Rectal smooth muscle tissue (tissue), 1 donor: ENCODE data around the gene TAAR6.
"Not testable (repeated sequence)": the region's sequence is repeated elsewhere in the genome, so short reads cannot be mapped to it uniquely, and the experiment has no call there.

Source experiments
- H3K27ac ChIP-seq: one replicate; pipeline ENCODE4 v1.7.0; 2013; ENCODE audit warnings: low read depth, low read length, inconsistent platforms
- H3K27me3 ChIP-seq: one replicate; pipeline ENCODE4 v1.7.0; 2013; ENCODE audit warnings: low read length; ENCODE audit not compliant: control insufficient read depth, insufficient read depth
- H3K36me3 ChIP-seq: one replicate; pipeline ENCODE4 v1.7.0; 2013; ENCODE audit warnings: low read length; ENCODE audit not compliant: control insufficient read depth, insufficient read depth
- H3K4me1 ChIP-seq: one replicate; pipeline ENCODE4 v1.7.0; 2013; ENCODE audit warnings: low read length; ENCODE audit not compliant: control insufficient read depth, insufficient read depth
- H3K4me3 ChIP-seq: one replicate; pipeline ENCODE4 v1.7.0; 2013; ENCODE audit warnings: low read length
- H3K9ac ChIP-seq: one replicate; pipeline ENCODE4 v1.7.0; 2013; ENCODE audit warnings: low read length

Gene TAAR6

DNA sequence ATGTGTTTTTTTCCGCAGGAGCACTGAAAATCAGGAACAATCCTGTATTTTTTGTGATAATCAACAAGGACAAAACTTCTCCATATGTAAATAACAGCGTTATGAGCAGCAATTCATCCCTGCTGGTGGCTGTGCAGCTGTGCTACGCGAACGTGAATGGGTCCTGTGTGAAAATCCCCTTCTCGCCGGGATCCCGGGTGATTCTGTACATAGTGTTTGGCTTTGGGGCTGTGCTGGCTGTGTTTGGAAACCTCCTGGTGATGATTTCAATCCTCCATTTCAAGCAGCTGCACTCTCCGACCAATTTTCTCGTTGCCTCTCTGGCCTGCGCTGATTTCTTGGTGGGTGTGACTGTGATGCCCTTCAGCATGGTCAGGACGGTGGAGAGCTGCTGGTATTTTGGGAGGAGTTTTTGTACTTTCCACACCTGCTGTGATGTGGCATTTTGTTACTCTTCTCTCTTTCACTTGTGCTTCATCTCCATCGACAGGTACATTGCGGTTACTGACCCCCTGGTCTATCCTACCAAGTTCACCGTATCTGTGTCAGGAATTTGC, at the start of gene TAAR6:
TSS of gene TAAR6 (plus strand) at position 102 of the 557 bp plus-strand sequence. CDS start at position 102, 0 bp downstream.
- Histone ChIP-seq H3K27ac (no peak within 1 kb of the TSS), H3K4me3 (no peak within 1 kb of the TSS), H3K4me1 (no peaks in the 10 kb centered on the region), H3K27me3 (no peaks in the 10 kb centered on the region), H3K9ac (no peak within 1 kb of the TSS), H3K36me3 (no peaks in the 10 kb centered on the region)

GRCh38 chr6:132520953-132521352, 49.2 kb upstream of the TAAR6 start:
- no peaks in the 10 kb centered on the region for H3K4me1 ChIP-seq
- H3K27me3 ChIP-seq: no peaks in the 10 kb centered on the region
- no peak overlapping the region for H3K9ac ChIP-seq
- no peak overlapping the region for H3K4me3 ChIP-seq
- no peaks in the 10 kb centered on the region for H3K36me3 ChIP-seq
- no peak overlapping the region for H3K27ac ChIP-seq

GRCh38 chr6:132524646-132525045, 45.5 kb upstream of the TAAR6 start:
- Histone ChIP-seq H3K27ac (no peak overlapping the region), H3K9ac (no peak overlapping the region), H3K27me3 (no peaks in the 10 kb centered on the region), H3K36me3 (no peaks in the 10 kb centered on the region), H3K4me1 (no peaks in the 10 kb centered on the region), H3K4me3 (no peak overlapping the region)

GRCh38 chr6:132525866-132526265, 44.3 kb upstream of the TAAR6 start:
- no peaks in the 10 kb centered on the region for H3K36me3 ChIP-seq
- no peaks in the 10 kb centered on the region for H3K27me3 ChIP-seq
- H3K4me3 ChIP-seq: no peak overlapping the region
- no peaks in the 10 kb centered on the region for H3K4me1 ChIP-seq
- H3K27ac ChIP-seq: no peak overlapping the region
- H3K9ac ChIP-seq: no peak overlapping the region

- Histone ChIP-seq H3K36me3 (no peaks in the 10 kb centered on the region), H3K9ac (no peak overlapping the region), H3K4me1 (no peaks in the 10 kb centered on the region), H3K27me3 (no peaks in the 10 kb centered on the region), H3K27ac (no peak overlapping the region), H3K4me3 (no peak overlapping the region)
Observed at GRCh38 chr6:132526461-132526860, 43.7 kb upstream of the TAAR6 start.

GRCh38 chr6:132527791-132528190, 42.3 kb upstream of the TAAR6 start:
- Histone ChIP-seq H3K27ac (no peak overlapping the region), H3K4me1 (no peaks in the 10 kb centered on the region), H3K9ac (no peak overlapping the region), H3K4me3 (no peak overlapping the region), H3K36me3 (no peaks in the 10 kb centered on the region), H3K27me3 (no peaks in the 10 kb centered on the region)

GRCh38 chr6:132530293-132530974, 39.7 kb upstream of the TAAR6 start:
- no peaks in the 10 kb centered on the region for H3K27me3 ChIP-seq
- no peak overlapping the region for H3K27ac ChIP-seq
- no peaks in the 10 kb centered on the region for H3K4me1 ChIP-seq
- H3K36me3 ChIP-seq: no peaks in the 10 kb centered on the region
- no peak overlapping the region for H3K9ac ChIP-seq
- H3K4me3 ChIP-seq: peak overlapping the region; percentile 14

DNA sequence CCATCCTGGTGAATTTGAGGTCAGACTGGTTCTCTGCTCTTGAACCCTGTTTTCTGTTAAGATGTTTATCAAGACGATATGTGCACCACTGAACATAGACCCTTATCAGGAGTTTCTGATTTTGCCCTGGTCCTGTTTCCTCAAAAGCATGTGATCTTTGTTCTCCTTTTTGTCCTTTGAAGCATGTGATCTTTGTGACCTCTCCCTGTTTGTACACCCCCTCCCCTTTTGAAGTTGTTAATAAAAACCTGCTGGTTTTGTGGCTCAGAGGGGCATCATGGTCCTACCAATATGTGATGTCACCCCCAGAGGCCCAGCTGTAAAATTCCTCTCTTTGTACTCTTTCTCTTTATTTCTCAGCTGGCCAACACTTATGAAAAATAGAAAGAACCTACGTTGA, 35.6 kb upstream of the TAAR6 start:
- not testable (repeated sequence) for H3K36me3 ChIP-seq, H3K4me1 ChIP-seq, H3K27me3 ChIP-seq, H3K27ac ChIP-seq, H3K4me3 ChIP-seq, H3K9ac ChIP-seq

DNA sequence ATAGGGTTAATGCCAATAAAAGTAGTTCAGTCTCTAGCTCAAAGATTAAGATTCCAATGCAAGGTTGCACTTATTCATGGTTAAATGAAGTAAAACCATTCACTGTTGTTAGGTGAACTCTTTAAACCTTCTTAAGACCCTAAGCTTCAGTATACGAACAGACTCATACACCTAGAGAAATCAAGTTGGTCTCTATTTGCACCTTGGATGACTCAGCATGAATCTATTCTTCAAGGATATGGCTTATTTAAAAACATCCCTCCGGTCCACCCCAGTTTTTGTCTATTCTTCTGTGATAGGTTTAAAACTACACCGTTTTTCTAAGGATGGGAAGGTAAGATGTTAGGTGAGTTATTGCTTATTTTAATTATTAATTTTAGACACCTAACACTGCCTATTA, 33.0 kb upstream of the TAAR6 start:
- Histone ChIP-seq H3K36me3 (no peaks in the 10 kb centered on the region), H3K4me3 (no peak overlapping the region), H3K27me3 (no peaks in the 10 kb centered on the region), H3K27ac (no peak overlapping the region), H3K4me1 (no peaks in the 10 kb centered on the region), H3K9ac (no peak overlapping the region)

- no peak within 1 kb of the TSS for H3K4me3 ChIP-seq
- no peaks in the 10 kb centered on the region for H3K27me3 ChIP-seq
- H3K9ac ChIP-seq: no peak within 1 kb of the TSS
- no peak within 1 kb of the TSS for H3K27ac ChIP-seq
- H3K36me3 ChIP-seq: no peaks in the 10 kb centered on the region
- no peaks in the 10 kb centered on the region for H3K4me1 ChIP-seq
Observed at GRCh38 chr6:132537977-132538376, 32.1 kb upstream of the TAAR6 start, which contains the start of gene TAAR9. Gene TAAR9 (plus strand): TSS chr6:132538277. CDS start chr6:132538290, 13 bp downstream.

DNA sequence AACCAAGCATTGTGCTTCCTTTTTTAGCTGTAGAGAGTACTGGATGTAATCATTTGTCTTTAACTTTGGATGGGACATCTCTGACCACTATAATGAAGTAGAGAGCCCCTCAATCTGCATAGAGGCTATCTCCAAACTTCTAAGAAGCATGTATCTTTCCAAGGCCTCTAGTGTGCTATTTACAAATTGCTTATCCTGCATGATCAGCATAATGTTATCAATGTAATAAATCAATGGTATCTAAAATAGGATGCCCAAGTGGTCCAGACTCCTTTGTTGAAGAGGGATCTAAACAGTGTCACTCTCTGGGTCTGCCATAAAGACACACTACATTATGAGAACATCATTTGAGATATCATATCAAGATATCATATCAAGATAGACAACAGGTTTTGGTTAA, 25.3 kb upstream of the TAAR6 start:
- Histone ChIP-seq H3K4me1 (no peaks in the 10 kb centered on the region), H3K27ac (no peak overlapping the region), H3K4me3 (no peak overlapping the region), H3K9ac (no peak overlapping the region), H3K27me3 (no peaks in the 10 kb centered on the region), H3K36me3 (no peaks in the 10 kb centered on the region)

GRCh38 chr6:132548746-132549463, 21.2 kb upstream of the TAAR6 start:
- H3K27ac ChIP-seq: no peak overlapping the region
- no peak overlapping the region for H3K4me3 ChIP-seq
- no peaks in the 10 kb centered on the region for H3K4me1 ChIP-seq
- H3K36me3 ChIP-seq: no peaks in the 10 kb centered on the region
- no peak overlapping the region for H3K9ac ChIP-seq
- peaks cover 2% of the 10 kb centered on the region for H3K27me3 ChIP-seq
